ENCODE results near the gene SHROOM3.

SHROOM3 gene

GRCh38 chr4:76736414-76736813 lies 301.4 kb downstream of the SHROOM3 start:
- H3K27me3 Mint-ChIP-seq = no peaks in the 10 kb centered on the region
- H3K36me3 Mint-ChIP-seq = no peaks in the 10 kb centered on the region
- no peaks in the 10 kb centered on the region for H3K4me1 Mint-ChIP-seq
- H3K4me3 Mint-ChIP-seq = no peak overlapping the region
- H3K27ac Mint-ChIP-seq = no peak overlapping the region
- H3K9me3 Mint-ChIP-seq = no peaks in the 10 kb centered on the region

- H3K9me3 Mint-ChIP-seq = no peaks in the 10 kb centered on the region
Measured at GRCh38 chr4:76737180-76737579, 302.2 kb downstream of the SHROOM3 start.

GRCh38 chr4:76737771-76738085 lies 302.7 kb downstream of the SHROOM3 start:
- H3K9me3 Mint-ChIP-seq = no peaks in the 10 kb centered on the region
- H3K4me1 Mint-ChIP-seq = no peaks in the 10 kb centered on the region
- no peak overlapping the region for H3K27ac Mint-ChIP-seq
- no peaks in the 10 kb centered on the region for H3K27me3 Mint-ChIP-seq
- no peak overlapping the region for H3K4me3 Mint-ChIP-seq
- H3K36me3 Mint-ChIP-seq = no peaks in the 10 kb centered on the region

More at GRCh38 chr4:76737180-76737579, 302.2 kb downstream of the SHROOM3 start:
- Mint-ChIP-seq H3K4me3 (no peak overlapping the region), H3K4me1 (no peaks in the 10 kb centered on the region), H3K27ac (no peak overlapping the region), H3K27me3 (no peaks in the 10 kb centered on the region), H3K36me3 (no peaks in the 10 kb centered on the region)

DNA sequence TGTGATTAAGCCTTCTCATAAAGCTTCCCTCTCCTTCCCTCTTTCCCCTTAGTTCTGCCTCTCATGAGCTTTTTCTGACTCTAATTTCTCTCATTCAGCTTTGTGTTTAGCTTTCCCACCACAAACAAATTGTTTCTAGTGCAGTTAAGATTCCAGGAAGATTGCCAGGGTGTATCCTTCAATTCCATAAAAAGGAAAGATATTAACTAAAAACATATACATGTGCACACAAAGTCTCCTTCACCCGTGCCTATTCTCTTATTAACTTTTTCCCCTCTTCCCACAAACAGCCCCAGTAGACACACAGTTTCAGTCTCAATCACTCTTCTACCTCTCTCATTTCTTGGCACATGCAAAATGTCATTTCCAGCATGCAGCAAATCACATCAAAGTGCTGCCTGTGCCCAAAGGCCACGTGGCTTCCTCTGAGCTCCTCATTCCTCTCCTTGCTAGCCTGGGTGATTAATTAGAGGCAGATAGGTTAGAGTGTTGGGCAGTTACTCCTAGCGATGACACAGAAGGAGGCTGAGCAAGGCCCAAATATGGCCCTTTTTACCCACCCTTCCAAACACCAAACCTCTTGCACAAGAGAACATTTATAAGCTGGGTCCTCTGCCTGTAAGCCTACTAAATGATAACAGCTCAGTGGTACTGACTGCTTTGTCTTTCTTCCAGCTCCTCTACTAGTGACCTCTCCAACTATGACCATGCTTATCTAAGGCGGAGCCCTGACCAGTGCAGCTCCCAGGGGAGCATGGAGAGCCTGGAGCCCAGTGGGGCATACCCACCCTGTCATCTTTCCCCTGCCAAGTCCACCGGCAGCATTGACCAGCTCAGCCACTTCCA lies 303.3 kb downstream of the SHROOM3 start:
- no peak overlapping the region for H3K4me3 Mint-ChIP-seq
- no peaks in the 10 kb centered on the region for H3K36me3 Mint-ChIP-seq
- no peak overlapping the region for H3K27ac Mint-ChIP-seq
- H3K27me3 Mint-ChIP-seq = no peaks in the 10 kb centered on the region
- H3K4me1 Mint-ChIP-seq = no peaks in the 10 kb centered on the region
- H3K9me3 Mint-ChIP-seq = no peaks in the 10 kb centered on the region

- Mint-ChIP-seq H3K36me3 (no peaks in the 10 kb centered on the region), H3K4me3 (no peak overlapping the region), H3K27ac (no peak overlapping the region), H3K4me1 (no peaks in the 10 kb centered on the region), H3K27me3 (no peaks in the 10 kb centered on the region), H3K9me3 (no peaks in the 10 kb centered on the region)
Measured at GRCh38 chr4:76740192-76740591, 305.2 kb downstream of the SHROOM3 start.

GRCh38 chr4:76740866-76741662 lies 306.0 kb downstream of the SHROOM3 start:
- no peak overlapping the region for H3K4me3 Mint-ChIP-seq
- no peaks in the 10 kb centered on the region for H3K9me3 Mint-ChIP-seq
- H3K27ac Mint-ChIP-seq = no peak overlapping the region
- no peaks in the 10 kb centered on the region for H3K27me3 Mint-ChIP-seq
- no peaks in the 10 kb centered on the region for H3K36me3 Mint-ChIP-seq
- H3K4me1 Mint-ChIP-seq = no peaks in the 10 kb centered on the region

GRCh38 chr4:76741663-76742020 lies 306.6 kb downstream of the SHROOM3 start:
- no peaks in the 10 kb centered on the region for H3K9me3 Mint-ChIP-seq
- no peaks in the 10 kb centered on the region for H3K4me1 Mint-ChIP-seq
- no peaks in the 10 kb centered on the region for H3K36me3 Mint-ChIP-seq
- no peak overlapping the region for H3K27ac Mint-ChIP-seq
- H3K27me3 Mint-ChIP-seq = no peaks in the 10 kb centered on the region
- H3K4me3 Mint-ChIP-seq = no peak overlapping the region

GRCh38 chr4:76744241-76744921 lies 309.4 kb downstream of the SHROOM3 start:
- Mint-ChIP-seq H3K4me3 (no peak overlapping the region), H3K36me3 (no peaks in the 10 kb centered on the region), H3K4me1 (peaks cover 6% of the 10 kb centered on the region), H3K27ac (no peak overlapping the region), H3K27me3 (peaks cover 5% of the 10 kb centered on the region), H3K9me3 (no peaks in the 10 kb centered on the region)

DNA sequence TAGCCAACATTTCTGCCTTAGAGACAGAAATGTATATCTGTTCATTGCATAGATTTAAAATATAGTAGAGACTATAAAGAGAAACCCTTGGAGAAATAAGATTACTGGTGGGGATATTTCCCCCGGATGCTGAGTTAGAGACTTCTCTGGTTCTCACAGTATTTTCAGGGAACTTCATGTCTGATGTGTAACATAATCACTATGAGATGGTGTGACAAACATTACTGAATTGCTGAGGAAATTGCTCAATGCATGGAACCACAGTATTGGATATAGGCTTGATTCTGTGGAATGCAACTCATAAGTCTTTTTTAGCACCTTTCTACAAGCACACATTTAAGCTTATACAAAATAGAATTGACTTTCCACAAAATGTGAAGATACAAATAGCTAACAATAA lies 310.2 kb downstream of the SHROOM3 start:
- no peak overlapping the region for H3K4me3 Mint-ChIP-seq
- H3K9me3 Mint-ChIP-seq = no peaks in the 10 kb centered on the region
- H3K4me1 Mint-ChIP-seq = peaks cover 6% of the 10 kb centered on the region
- peaks cover 11% of the 10 kb centered on the region for H3K27me3 Mint-ChIP-seq
- H3K36me3 Mint-ChIP-seq = no peaks in the 10 kb centered on the region
- no peak overlapping the region for H3K27ac Mint-ChIP-seq

DNA sequence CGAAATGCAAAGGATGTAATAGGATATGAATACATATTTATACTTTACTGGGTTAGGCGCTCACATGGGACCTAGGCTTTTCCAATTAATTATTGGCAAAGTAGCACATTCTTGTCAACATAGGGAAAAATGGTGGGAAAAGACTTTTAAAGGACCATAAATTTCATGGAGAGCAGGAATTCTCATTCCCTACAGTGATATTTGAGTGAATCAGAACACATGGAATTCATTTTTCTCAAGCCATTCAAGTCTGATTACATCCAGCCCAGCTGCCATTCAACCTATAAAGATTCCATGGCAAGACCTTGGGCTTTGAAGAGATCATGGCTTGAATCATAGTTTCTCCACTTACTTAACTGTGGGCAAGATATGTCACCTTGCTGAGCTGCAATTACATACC lies 312.5 kb downstream of the SHROOM3 start:
- Mint-ChIP-seq H3K9me3 (peaks cover 8% of the 10 kb centered on the region), H3K4me3 (no peak overlapping the region), H3K36me3 (no peaks in the 10 kb centered on the region), H3K27me3 (peaks cover 19% of the 10 kb centered on the region), H3K4me1 (peaks cover 6% of the 10 kb centered on the region), H3K27ac (no peak overlapping the region)

- no peak overlapping the region for H3K4me3 Mint-ChIP-seq
- peaks cover 8% of the 10 kb centered on the region for H3K9me3 Mint-ChIP-seq
- H3K27ac Mint-ChIP-seq = no peak overlapping the region
- H3K36me3 Mint-ChIP-seq = no peaks in the 10 kb centered on the region
- peaks cover 6% of the 10 kb centered on the region for H3K4me1 Mint-ChIP-seq
- H3K27me3 Mint-ChIP-seq = peaks cover 22% of the 10 kb centered on the region
Measured at GRCh38 chr4:76748649-76749048, 313.6 kb downstream of the SHROOM3 start.

GRCh38 chr4:76749355-76749754 lies 314.3 kb downstream of the SHROOM3 start:
- Mint-ChIP-seq H3K27me3 (peaks cover 22% of the 10 kb centered on the region), H3K36me3 (no peaks in the 10 kb centered on the region), H3K9me3 (peaks cover 8% of the 10 kb centered on the region), H3K4me3 (no peak overlapping the region), H3K4me1 (peaks cover 6% of the 10 kb centered on the region), H3K27ac (no peak overlapping the region)

GRCh38 chr4:76750716-76751115 lies 315.7 kb downstream of the SHROOM3 start:
- Mint-ChIP-seq H3K27me3 (peaks cover 22% of the 10 kb centered on the region), H3K27ac (no peak overlapping the region), H3K36me3 (no peaks in the 10 kb centered on the region), H3K4me1 (peaks cover 6% of the 10 kb centered on the region), H3K9me3 (peaks cover 8% of the 10 kb centered on the region), H3K4me3 (no peak overlapping the region)

- Mint-ChIP-seq H3K4me3 (no peak overlapping the region), H3K4me1 (peaks cover 6% of the 10 kb centered on the region), H3K27me3 (peaks cover 22% of the 10 kb centered on the region), H3K27ac (no peak overlapping the region), H3K9me3 (peaks cover 8% of the 10 kb centered on the region), H3K36me3 (no peaks in the 10 kb centered on the region)
Measured at GRCh38 chr4:76751612-76752343, 316.7 kb downstream of the SHROOM3 start.

GRCh38 chr4:76752861-76753501 lies 318.0 kb downstream of the SHROOM3 start:
- no peaks in the 10 kb centered on the region for H3K36me3 Mint-ChIP-seq
- H3K27me3 Mint-ChIP-seq = peaks cover 22% of the 10 kb centered on the region
- H3K4me3 Mint-ChIP-seq = no peak overlapping the region
- H3K9me3 Mint-ChIP-seq = peaks cover 8% of the 10 kb centered on the region
- peaks cover 6% of the 10 kb centered on the region for H3K4me1 Mint-ChIP-seq
- H3K27ac Mint-ChIP-seq = no peak overlapping the region
